Measurements from ENCODE around the gene CHRM4. TPM values are rescaled to one million over a fixed set of nuclear protein-coding genes. Genes with fewer than 3 reads are reported as not detected.

CHRM4 gene
- total and polyA plus RNA-seq, 12 donors = 0.03 to 0.32 (median 0.30) TPM; not detected in 9

DNA sequence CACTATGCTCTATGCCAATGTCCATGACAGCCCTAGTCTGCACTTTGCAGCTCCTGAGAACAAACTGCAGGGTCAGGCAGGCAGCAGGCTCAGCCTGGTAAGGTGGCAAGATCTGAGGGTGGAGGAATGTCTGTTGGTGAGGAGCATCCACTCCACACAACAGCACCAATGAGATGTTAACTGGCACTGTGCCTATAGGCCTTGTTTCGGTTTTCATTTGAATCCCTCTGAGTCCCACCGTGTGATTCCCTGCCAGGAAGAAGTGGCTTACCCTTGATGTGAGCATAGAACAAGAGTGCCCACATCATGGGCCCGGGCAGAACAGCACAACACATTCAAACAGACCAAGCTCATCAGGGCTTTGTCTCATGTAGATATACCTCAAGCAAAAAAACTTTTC is 44.1 kb upstream of the CHRM4 start:
- peaks cover 0 to 41% (median 13%) of the 10 kb centered on the region in 9 donors for H3K4me1 ChIP-seq
- peaks cover 0 to 53% (median 11%) of the 10 kb centered on the region in 9 donors for H3K36me3 ChIP-seq
- TF ChIP-seq, protein P1, sequence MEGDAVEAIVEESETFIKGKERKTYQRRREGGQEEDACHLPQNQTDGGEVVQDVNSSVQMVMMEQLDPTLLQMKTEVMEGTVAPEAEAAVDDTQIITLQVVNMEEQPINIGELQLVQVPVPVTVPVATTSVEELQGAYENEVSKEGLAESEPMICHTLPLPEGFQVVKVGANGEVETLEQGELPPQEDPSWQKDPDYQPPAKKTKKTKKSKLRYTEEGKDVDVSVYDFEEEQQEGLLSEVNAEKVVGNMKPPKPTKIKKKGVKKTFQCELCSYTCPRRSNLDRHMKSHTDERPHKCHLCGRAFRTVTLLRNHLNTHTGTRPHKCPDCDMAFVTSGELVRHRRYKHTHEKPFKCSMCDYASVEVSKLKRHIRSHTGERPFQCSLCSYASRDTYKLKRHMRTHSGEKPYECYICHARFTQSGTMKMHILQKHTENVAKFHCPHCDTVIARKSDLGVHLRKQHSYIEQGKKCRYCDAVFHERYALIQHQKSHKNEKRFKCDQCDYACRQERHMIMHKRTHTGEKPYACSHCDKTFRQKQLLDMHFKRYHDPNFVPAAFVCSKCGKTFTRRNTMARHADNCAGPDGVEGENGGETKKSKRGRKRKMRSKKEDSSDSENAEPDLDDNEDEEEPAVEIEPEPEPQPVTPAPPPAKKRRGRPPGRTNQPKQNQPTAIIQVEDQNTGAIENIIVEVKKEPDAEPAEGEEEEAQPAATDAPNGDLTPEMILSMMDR (IDR thresholded peaks at IDR 0.05) = no peak
- no peaks in the 10 kb centered on the region for H3K27me3 ChIP-seq
- DNase-seq (no peak), ATAC-seq (peak in 6 of 8 donors; percentile 41 to 62 (median 56))
- no peak overlapping the region for H3K4me3 ChIP-seq
- H3K9me3 ChIP-seq = no peaks in the 10 kb centered on the region
- H3K27ac ChIP-seq = no peak overlapping the region
- intact Hi-C loops (cut with DNase I) = loop anchor here in 1 of 10 donors (5.0 kb wide), 1 partner anchor 102 kb away; no protein-coding TSS in a partner anchor
- WGBS, 2 donors = 38 to 42% methylated on average over 3 of the region's 3 CpGs

DNA sequence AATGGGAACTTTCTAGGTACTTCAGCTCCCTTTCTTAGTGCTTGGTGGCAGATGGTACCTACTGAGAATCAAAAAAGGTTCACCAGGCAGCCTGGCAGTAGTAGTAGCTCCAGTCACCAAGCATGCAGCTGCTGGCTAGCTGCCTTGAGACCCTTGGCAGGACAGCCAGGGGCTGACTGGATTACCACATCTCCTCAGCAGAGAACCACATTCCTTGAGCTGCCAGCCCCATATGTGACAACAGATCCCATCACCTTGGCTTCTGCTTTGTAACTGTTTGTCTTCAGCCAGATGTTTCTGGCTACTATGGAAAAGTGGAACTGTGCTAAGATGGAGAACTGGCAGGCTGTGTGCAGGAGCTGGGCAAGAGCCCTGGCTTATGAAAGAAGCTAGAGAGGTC is 39.6 kb upstream of the CHRM4 start:
- intact Hi-C loops (cut with DNase I) = no loop called here

DNA sequence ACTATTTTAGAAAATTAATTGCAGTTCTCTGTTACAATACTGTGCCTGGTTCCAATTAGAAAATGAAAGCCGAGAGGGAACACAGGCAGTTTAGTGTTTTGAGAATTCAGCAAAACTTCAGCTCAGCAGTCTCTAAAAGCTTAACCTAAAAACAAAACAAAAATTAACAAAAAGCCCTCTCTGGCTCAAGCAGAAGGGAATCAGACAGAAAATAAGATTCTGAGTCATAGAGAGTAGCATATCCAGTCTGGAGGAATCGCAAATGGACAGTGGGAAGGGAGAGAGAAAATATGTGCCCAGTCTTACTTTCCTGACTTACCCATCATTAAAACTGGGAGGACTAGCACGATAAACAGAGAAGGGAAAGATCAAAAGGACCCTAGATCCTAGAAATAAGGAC is 38.1 kb upstream of the CHRM4 start:
- intact Hi-C loops (cut with DNase I) = no loop called here
- 94 to 96% methylated on average over 3 of the region's 3 CpGs for WGBS, 2 donors
- no peak overlapping the region for H3K4me3 ChIP-seq
- ATAC-seq = no peak
- TF ChIP-seq, protein P1 (IDR thresholded peaks at IDR 0.05) = no peak
- no peak for DNase-seq
- no peaks in the 10 kb centered on the region for H3K27me3 ChIP-seq
- peaks cover 0 to 5% (median 0%) of the 10 kb centered on the region in 9 donors for H3K4me1 ChIP-seq
- H3K36me3 ChIP-seq = peaks cover 0 to 94% (median 19%) of the 10 kb centered on the region in 9 donors
- no peaks in the 10 kb centered on the region for H3K9me3 ChIP-seq
- no peak overlapping the region for H3K27ac ChIP-seq

More for the DNA sequence above, 39.6 kb upstream of the CHRM4 start:
- TF ChIP-seq, protein P1 (IDR thresholded peaks at IDR 0.05) = no peak
- Histone ChIP-seq H3K4me3 (no peak overlapping the region), H3K9me3 (no peaks in the 10 kb centered on the region), H3K27ac (no peak overlapping the region), H3K4me1 (peaks cover 0 to 20% (median 6%) of the 10 kb centered on the region in 9 donors), H3K27me3 (no peaks in the 10 kb centered on the region), H3K36me3 (peaks cover 0 to 87% (median 19%) of the 10 kb centered on the region in 9 donors)
- peak in 2 of 8 donors; percentile 33 to 42 for ATAC-seq
- no peak for DNase-seq

DNA sequence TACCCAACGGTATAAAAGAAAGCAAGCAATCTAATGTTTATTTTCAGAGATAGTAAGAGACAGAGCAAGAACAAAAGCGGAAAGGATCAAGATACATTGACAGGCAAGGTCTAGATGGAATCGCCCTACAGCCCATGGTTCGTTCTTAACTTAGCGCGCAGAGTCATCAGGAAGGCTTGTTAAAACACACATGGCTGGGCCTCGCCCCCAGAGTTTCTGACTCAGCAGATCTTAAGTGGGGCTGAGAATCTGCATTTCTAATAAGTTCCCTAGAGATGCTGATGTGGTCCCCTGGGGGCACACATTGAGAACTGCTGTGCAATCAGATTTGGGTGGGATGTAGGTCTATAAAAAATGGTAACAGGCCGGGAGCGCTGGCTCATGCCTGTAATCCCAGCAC is 35.8 kb upstream of the CHRM4 start:
- H3K36me3 ChIP-seq = peaks cover 0 to 84% (median 14%) of the 10 kb centered on the region in 9 donors
- H3K4me1 ChIP-seq = peaks cover 0 to 5% (median 0%) of the 10 kb centered on the region in 9 donors
- WGBS, 2 donors = 86 to 90% methylated on average over 9 of the region's 9 CpGs
- no peak overlapping the region for H3K4me3 ChIP-seq
- no peaks in the 10 kb centered on the region for H3K9me3 ChIP-seq
- TF ChIP-seq, protein P1 (IDR thresholded peaks at IDR 0.05) = no peak
- ATAC-seq (no peak), DNase-seq (no peak)
- intact Hi-C loops (cut with DNase I) = no loop called here
- H3K27ac ChIP-seq = no peak overlapping the region
- no peaks in the 10 kb centered on the region for H3K27me3 ChIP-seq

Measured in heart right ventricle (tissue), 16 donors.